GM12878 (cell line): ENCODE data around the gene TRRAP. TPM values are rescaled to one million over a fixed set of nuclear protein-coding genes. Genes with fewer than 3 reads are reported as not detected.

Experiments
- ATAC-seq: fragments of 200-7000 bp; cut with Tn5 transposase; 3 replicates; pipeline ENCODE4 v1.9.1; 2020; ENCODE audit warnings: mild to moderate bottlenecking, moderate library complexity
- BruUV-seq: library from RNA; stranded (reverse); fragments of 400-500 nt; replicated peaks from 2 replicates; lab custom pipeline; 2021; lab: Mats Ljungman, UMichigan
- CTCF ChIA-PET: fragments of 300-600 bp; sonication (Branson Sonifier 250); formaldehyde crosslinking; extraction: SDS; loops from one replicate; lab custom pipeline; 2021; ENCODE audit warnings: inconsistent platforms; lab: Yijun Ruan, JAX
- POLR2A ChIA-PET: fragments of 350-600 bp; formaldehyde crosslinking; extraction: SDS; loops from one replicate; lab custom pipeline; 2021; ENCODE audit warnings: inconsistent platforms; lab: Charles Lee
- RAD21 ChIA-PET: fragments of 300-600 bp; sonication (Branson Sonifier 250); formaldehyde crosslinking; loops from one replicate; lab custom pipeline; 2023; ENCODE audit warnings: antibody characterized with exemption; ENCODE audit not compliant: unreplicated experiment; lab: Charles Lee
- SMC1A ChIA-PET: fragments of 300-600 bp; sonication (Branson Sonifier 250); formaldehyde crosslinking; loops from one replicate; lab custom pipeline; 2023; ENCODE audit not compliant: unreplicated experiment, uncharacterized antibody; lab: Charles Lee
- DNase-seq: peaks from one replicate; pipeline ENCODE4 v3.0.0-alpha.2; 2011; ENCODE audit warnings: low read depth, low spot score
- FAIRE-seq: peaks from 3 replicates; lab custom pipeline; 2011; peaks lifted over from hg19 to GRCh38; lab: Jason Lieb, UNC
- H2AFZ ChIP-seq: 2 replicates; pipeline ENCODE4 v1.6.0; 2011; ENCODE audit warnings: low read depth, low read length, control low read depth; ENCODE audit not compliant: control insufficient read depth
- H3K27ac ChIP-seq: 2 replicates; pipeline ENCODE4 v1.5.1; 2011; ENCODE audit warnings: control low read depth; ENCODE audit not compliant: control insufficient read depth, insufficient read depth
- H3K27me3 ChIP-seq, 2 experiments: replicated peaks in 1 of 2; 2 replicates each; pipeline versions ENCODE4 v1.6.0 to v1.6.1; 2011; ENCODE audit warnings: low read length in 1 of 2; ENCODE audit not compliant: control insufficient read depth in 2 of 2, insufficient read depth in 2 of 2
- H3K36me3 ChIP-seq, 2 experiments: 2 replicates each; pipeline ENCODE4 v1.5.1; 2011; ENCODE audit warnings: low read length in 1 of 2; ENCODE audit not compliant: control insufficient read depth in 2 of 2, insufficient read depth in 2 of 2
- H3K4me1 ChIP-seq: 2 replicates; pipeline ENCODE4 v1.6.1; 2011; ENCODE audit warnings: mild to moderate bottlenecking, low read length, moderate library complexity, mixed read lengths; ENCODE audit not compliant: control insufficient read depth, insufficient read depth
- H3K4me2 ChIP-seq: 2 replicates; pipeline ENCODE4 v1.6.0; 2011; ENCODE audit warnings: control low read depth; ENCODE audit not compliant: control insufficient read depth, insufficient read depth
- H3K4me3 ChIP-seq: fragments of 200-600 bp; sonication (generic); 2 replicates; pipeline ENCODE4 v1.5.1; 2016
- H3K79me2 ChIP-seq: 2 replicates; pipeline ENCODE4 v1.6.0; 2011; ENCODE audit warnings: low read length; ENCODE audit not compliant: control insufficient read depth, insufficient read depth
- H3K9ac ChIP-seq: 2 replicates; pipeline ENCODE4 v1.8.0; 2011; ENCODE audit warnings: low read length, control low read depth, mixed read lengths; ENCODE audit not compliant: control insufficient read depth, insufficient read depth
- H3K9me3 ChIP-seq: replicated peaks from 3 replicates; pipeline ENCODE4 v1.5.1; 2011; ENCODE audit warnings: mild to moderate bottlenecking, low read length; ENCODE audit not compliant: control insufficient read depth, insufficient read depth
- H4K20me1 ChIP-seq: 2 replicates; pipeline ENCODE4 v1.6.0; 2011; ENCODE audit not compliant: control insufficient read depth, insufficient read depth
- CBX5 ChIP-seq: sonication (generic); IDR thresholded peaks from 2 replicates; pipeline ENCODE4 v1.6.1; 2016; ENCODE audit warnings: low read depth, moderate library complexity, mild to moderate bottlenecking, inconsistent platforms
- MEF2A ChIP-seq: IDR thresholded peaks from 2 replicates; pipeline ENCODE4 v1.6.1; 2011; ENCODE audit warnings: low read depth, mild to moderate bottlenecking, low read length, moderate library complexity; ENCODE audit not compliant: insufficient read depth
- SPI1 ChIP-seq: IDR thresholded peaks from 2 replicates; pipeline ENCODE4 v1.6.1; 2011; ENCODE audit warnings: low read depth, mild to moderate bottlenecking, low read length, moderate library complexity, borderline replicate concordance; ENCODE audit not compliant: insufficient read depth
- TCF12 ChIP-seq: IDR thresholded peaks from 2 replicates; pipeline ENCODE4 v1.6.1; 2011; ENCODE audit warnings: low read depth, mild to moderate bottlenecking, low read length
- WGBS: methylation state at CpG from one replicate; pipeline ENCODE4 v1.1.6; 2016; ENCODE audit warnings: low lambda C conversion rate; ENCODE audit not compliant: insufficient replicate concordance, insufficient coverage; ENCODE audit errors: missing lambda C conversion rate; 5-methylcytosine and 5-hydroxymethylcytosine counted together
- in situ Hi-C: fragments of 300-500 bp; cut with MboI; formaldehyde crosslinking; loops from 9 replicates; pipeline ENCODE4 v1.14.3; 2018; ENCODE audit warnings: mixed read lengths
- intact Hi-C: fragments of 100-400 bp; cut with micrococcal nuclease; formaldehyde crosslinking; loops from one replicate; pipeline ENCODE4 v1.14.2; 2022; ENCODE audit not compliant: unreplicated experiment
- polyA plus RNA-seq, 11 experiments: library from polyadenylated mRNA; depleted of rRNA in 4 of 11; unstranded in 6 of 11; stranded (reverse) in 5 of 11; fragments of >200 nt; fragmentation: Nextera tagmentation in 4 of 11; fragmentation: Illumina TruSeq in 1 of 11; extraction: Ambion mirVana in 4 of 11; extraction: Trizol in 1 of 11; gene quantifications; 1 replicate in 1 of 11; 2 replicates in 10 of 11; pipeline versions ENCODE4 v1.2.1 to v1.2.3, GENCODE V29; 2011 to 2016; ENCODE audit warnings: inconsistent platforms in 2 of 11, missing spikeins in 2 of 11, low read depth in 1 of 11
- total RNA-seq, 4 experiments: library from RNA; depleted of rRNA in 3 of 4; stranded (reverse); fragments of >200 nt in 3 of 4; fragmentation: Illumina TruSeq in 1 of 4; extraction: Trizol in 1 of 4; gene quantifications; 2 replicates each; pipeline versions ENCODE4 v1.2.1 to v1.2.3, GENCODE V29; 2013 to 2021
- TF ChIP-seq, protein P1 (sequence below): fragments of 450-650 bp; IDR thresholded peaks from 2 replicates; pipeline ENCODE4 v1.6.1; 2017; ENCODE audit warnings: mild to moderate bottlenecking, low read depth, inconsistent platforms; ENCODE audit not compliant: poor library complexity, severe bottlenecking
- TF ChIP-seq, protein P2 (sequence below): fragments of 450-650 bp; IDR thresholded peaks from 2 replicates; pipeline ENCODE4 v1.6.1; 2018; ENCODE audit warnings: borderline replicate concordance, mild to moderate bottlenecking; ENCODE audit not compliant: partially characterized antibody
- TF ChIP-seq, protein P3 (sequence below): fragments of 450-650 bp; IDR thresholded peaks from 2 replicates; pipeline ENCODE4 v1.6.1; 2017; ENCODE audit warnings: mild to moderate bottlenecking
- TF ChIP-seq, protein P4 (sequence below): IDR thresholded peaks from 2 replicates; pipeline ENCODE4 v1.6.1; 2012; ENCODE audit warnings: mild to moderate bottlenecking, low read depth, low read length
- TF ChIP-seq, protein P5 (sequence below): fragments of 450-650 bp; formaldehyde crosslinking; IDR thresholded peaks from 2 replicates; pipeline ENCODE4 v1.5.0; 2022; ENCODE audit warnings: mild to moderate bottlenecking, missing genetic modification characterization

Gene TRRAP
- total and polyA plus RNA-seq, 10 of the 15 experiments (the other 5 are each of a cell fraction or from before 2014, with no cell fraction given) = 1.1 to 39.3 (median 8.5) TPM

DNA sequence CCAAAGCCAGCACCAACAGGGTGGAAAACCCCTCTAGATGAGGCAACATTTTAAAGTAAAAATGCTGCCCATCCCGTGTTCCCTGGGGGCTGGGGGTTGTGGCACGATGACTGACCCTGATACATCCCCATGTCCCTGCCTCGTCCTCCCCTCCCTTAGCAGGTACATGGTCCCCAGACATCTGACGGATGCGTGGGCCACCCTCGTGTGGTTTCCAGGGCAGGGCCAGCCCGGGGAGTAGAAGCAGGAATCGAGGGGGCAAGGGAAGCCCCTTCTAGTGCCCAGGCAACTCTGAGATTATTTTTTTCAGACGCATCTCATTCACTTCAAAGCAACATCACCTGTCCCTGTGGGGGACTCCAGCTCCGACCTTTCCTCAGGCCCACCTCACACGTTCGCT, 12.0 kb upstream of the TRRAP start:
- Histone ChIP-seq H3K4me3 (no peak overlapping the region), H3K4me2 (no peak overlapping the region), H3K9me3 (no peaks in the 10 kb centered on the region), H3K9ac (no peak overlapping the region), H3K27ac (no peak overlapping the region), H4K20me1 (no peaks in the 10 kb centered on the region), H3K4me1 (0 out of 2 replicates have a peak, but pooled peaks cover 8% of the 10 kb centered on the region), H3K36me3 (no peaks in the 10 kb centered on the region), H3K27me3 (peaks cover 6 to 13% of the 10 kb centered on the region in 2 experiments; a peak in 3 of 4 replicates), H3K79me2 (no peaks in the 10 kb centered on the region), H2AFZ (no peak overlapping the region)
- FAIRE-seq (no peak), ATAC-seq (no peak), DNase-seq (no peak)
- 4% methylated on average over 12 of the region's 12 CpGs for WGBS
- ChIA-PET SMC1A (no interaction called here), RAD21 (no interaction called here), CTCF (no interaction called here), POLR2A (no interaction called here)
- no TSS peak for BruUV-seq
- intact Hi-C loops = no loop called here
- in situ Hi-C loops = no loop called here
- TF ChIP-seq SPI1 (no peak), TCF12 (no peak), MEF2A (no peak), CBX5 (no peak)
- TF ChIP-seq, protein P1, sequence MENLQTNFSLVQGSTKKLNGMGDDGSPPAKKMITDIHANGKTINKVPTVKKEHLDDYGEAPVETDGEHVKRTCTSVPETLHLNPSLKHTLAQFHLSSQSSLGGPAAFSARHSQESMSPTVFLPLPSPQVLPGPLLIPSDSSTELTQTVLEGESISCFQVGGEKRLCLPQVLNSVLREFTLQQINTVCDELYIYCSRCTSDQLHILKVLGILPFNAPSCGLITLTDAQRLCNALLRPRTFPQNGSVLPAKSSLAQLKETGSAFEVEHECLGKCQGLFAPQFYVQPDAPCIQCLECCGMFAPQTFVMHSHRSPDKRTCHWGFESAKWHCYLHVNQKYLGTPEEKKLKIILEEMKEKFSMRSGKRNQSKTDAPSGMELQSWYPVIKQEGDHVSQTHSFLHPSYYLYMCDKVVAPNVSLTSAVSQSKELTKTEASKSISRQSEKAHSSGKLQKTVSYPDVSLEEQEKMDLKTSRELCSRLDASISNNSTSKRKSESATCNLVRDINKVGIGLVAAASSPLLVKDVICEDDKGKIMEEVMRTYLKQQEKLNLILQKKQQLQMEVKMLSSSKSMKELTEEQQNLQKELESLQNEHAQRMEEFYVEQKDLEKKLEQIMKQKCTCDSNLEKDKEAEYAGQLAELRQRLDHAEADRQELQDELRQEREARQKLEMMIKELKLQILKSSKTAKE = no peak
- TF ChIP-seq, protein P2, sequence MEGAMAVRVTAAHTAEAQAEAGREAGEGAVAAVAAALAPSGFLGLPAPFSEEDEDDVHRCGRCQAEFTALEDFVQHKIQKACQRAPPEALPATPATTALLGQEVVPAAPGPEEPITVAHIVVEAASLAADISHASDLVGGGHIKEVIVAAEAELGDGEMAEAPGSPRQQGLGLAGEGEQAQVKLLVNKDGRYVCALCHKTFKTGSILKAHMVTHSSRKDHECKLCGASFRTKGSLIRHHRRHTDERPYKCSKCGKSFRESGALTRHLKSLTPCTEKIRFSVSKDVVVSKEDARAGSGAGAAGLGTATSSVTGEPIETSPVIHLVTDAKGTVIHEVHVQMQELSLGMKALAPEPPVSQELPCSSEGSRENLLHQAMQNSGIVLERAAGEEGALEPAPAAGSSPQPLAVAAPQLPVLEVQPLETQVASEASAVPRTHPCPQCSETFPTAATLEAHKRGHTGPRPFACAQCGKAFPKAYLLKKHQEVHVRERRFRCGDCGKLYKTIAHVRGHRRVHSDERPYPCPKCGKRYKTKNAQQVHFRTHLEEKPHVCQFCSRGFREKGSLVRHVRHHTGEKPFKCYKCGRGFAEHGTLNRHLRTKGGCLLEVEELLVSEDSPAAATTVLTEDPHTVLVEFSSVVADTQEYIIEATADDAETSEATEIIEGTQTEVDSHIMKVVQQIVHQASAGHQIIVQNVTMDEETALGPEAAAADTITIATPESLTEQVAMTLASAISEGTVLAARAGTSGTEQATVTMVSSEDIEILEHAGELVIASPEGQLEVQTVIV = no peak
- TF ChIP-seq, protein P3, sequence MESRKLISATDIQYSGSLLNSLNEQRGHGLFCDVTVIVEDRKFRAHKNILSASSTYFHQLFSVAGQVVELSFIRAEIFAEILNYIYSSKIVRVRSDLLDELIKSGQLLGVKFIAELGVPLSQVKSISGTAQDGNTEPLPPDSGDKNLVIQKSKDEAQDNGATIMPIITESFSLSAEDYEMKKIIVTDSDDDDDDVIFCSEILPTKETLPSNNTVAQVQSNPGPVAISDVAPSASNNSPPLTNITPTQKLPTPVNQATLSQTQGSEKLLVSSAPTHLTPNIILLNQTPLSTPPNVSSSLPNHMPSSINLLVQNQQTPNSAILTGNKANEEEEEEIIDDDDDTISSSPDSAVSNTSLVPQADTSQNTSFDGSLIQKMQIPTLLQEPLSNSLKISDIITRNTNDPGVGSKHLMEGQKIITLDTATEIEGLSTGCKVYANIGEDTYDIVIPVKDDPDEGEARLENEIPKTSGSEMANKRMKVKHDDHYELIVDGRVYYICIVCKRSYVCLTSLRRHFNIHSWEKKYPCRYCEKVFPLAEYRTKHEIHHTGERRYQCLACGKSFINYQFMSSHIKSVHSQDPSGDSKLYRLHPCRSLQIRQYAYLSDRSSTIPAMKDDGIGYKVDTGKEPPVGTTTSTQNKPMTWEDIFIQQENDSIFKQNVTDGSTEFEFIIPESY = no peak
- TF ChIP-seq, protein P4, sequence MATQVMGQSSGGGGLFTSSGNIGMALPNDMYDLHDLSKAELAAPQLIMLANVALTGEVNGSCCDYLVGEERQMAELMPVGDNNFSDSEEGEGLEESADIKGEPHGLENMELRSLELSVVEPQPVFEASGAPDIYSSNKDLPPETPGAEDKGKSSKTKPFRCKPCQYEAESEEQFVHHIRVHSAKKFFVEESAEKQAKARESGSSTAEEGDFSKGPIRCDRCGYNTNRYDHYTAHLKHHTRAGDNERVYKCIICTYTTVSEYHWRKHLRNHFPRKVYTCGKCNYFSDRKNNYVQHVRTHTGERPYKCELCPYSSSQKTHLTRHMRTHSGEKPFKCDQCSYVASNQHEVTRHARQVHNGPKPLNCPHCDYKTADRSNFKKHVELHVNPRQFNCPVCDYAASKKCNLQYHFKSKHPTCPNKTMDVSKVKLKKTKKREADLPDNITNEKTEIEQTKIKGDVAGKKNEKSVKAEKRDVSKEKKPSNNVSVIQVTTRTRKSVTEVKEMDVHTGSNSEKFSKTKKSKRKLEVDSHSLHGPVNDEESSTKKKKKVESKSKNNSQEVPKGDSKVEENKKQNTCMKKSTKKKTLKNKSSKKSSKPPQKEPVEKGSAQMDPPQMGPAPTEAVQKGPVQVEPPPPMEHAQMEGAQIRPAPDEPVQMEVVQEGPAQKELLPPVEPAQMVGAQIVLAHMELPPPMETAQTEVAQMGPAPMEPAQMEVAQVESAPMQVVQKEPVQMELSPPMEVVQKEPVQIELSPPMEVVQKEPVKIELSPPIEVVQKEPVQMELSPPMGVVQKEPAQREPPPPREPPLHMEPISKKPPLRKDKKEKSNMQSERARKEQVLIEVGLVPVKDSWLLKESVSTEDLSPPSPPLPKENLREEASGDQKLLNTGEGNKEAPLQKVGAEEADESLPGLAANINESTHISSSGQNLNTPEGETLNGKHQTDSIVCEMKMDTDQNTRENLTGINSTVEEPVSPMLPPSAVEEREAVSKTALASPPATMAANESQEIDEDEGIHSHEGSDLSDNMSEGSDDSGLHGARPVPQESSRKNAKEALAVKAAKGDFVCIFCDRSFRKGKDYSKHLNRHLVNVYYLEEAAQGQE = no peak
- TF ChIP-seq, protein P5, sequence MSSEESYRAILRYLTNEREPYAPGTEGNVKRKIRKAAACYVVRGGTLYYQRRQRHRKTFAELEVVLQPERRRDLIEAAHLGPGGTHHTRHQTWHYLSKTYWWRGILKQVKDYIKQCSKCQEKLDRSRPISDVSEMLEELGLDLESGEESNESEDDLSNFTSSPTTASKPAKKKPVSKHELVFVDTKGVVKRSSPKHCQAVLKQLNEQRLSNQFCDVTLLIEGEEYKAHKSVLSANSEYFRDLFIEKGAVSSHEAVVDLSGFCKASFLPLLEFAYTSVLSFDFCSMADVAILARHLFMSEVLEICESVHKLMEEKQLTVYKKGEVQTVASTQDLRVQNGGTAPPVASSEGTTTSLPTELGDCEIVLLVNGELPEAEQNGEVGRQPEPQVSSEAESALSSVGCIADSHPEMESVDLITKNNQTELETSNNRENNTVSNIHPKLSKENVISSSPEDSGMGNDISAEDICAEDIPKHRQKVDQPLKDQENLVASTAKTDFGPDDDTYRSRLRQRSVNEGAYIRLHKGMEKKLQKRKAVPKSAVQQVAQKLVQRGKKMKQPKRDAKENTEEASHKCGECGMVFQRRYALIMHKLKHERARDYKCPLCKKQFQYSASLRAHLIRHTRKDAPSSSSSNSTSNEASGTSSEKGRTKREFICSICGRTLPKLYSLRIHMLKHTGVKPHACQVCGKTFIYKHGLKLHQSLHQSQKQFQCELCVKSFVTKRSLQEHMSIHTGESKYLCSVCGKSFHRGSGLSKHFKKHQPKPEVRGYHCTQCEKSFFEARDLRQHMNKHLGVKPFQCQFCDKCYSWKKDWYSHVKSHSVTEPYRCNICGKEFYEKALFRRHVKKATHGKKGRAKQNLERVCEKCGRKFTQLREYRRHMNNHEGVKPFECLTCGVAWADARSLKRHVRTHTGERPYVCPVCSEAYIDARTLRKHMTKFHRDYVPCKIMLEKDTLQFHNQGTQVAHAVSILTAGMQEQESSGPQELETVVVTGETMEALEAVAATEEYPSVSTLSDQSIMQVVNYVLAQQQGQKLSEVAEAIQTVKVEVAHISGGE (CRISPR knock-in tag) = no peak
